Cardiac fibroblast (primary cell): ENCODE data around the gene CDH13.

Source experiments
- DNase-seq, 2 donors: peaks; one replicate each; pipeline versions ENCODE4 v3.0.0 to v3.0.0-alpha.2; 2010; ENCODE audit warnings: low read depth in 2 of 2
- H3K4me3 ChIP-seq, 2 donors: replicated peaks in 1 of 2; 1 replicate in 1 of 2; 2 replicates in 1 of 2; pipeline ENCODE4 v1.5.1; 2011; ENCODE audit warnings: low read depth in 2 of 2, low read length in 2 of 2, mild to moderate bottlenecking in 2 of 2, moderate library complexity in 1 of 2
- TF ChIP-seq, protein P1 (sequence below): IDR thresholded peaks from one replicate; pipeline ENCODE4 v1.5.1; 2011; ENCODE audit warnings: low read depth, mild to moderate bottlenecking, low read length, inconsistent platforms

Gene CDH13

DNA sequence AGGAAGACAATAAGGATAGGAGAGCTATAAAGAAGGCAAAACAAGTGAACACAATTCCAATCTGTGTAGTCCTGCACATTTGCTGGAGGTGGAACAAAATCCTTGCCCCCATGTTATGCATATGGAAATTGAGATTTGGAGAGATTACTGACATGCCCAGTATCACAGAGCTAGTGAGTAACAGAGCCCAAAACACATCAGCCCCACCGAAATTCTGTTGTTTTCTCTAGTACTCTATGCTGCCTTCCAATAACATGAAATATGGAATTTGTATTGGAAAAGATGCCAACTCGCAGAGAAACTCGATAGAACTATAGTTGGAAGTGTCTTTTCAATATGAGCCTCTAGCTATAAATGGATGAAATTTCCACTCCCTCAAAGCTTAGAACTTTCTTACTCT is 456.6 kb downstream of the CDH13 start:
- TF ChIP-seq, protein P1, sequence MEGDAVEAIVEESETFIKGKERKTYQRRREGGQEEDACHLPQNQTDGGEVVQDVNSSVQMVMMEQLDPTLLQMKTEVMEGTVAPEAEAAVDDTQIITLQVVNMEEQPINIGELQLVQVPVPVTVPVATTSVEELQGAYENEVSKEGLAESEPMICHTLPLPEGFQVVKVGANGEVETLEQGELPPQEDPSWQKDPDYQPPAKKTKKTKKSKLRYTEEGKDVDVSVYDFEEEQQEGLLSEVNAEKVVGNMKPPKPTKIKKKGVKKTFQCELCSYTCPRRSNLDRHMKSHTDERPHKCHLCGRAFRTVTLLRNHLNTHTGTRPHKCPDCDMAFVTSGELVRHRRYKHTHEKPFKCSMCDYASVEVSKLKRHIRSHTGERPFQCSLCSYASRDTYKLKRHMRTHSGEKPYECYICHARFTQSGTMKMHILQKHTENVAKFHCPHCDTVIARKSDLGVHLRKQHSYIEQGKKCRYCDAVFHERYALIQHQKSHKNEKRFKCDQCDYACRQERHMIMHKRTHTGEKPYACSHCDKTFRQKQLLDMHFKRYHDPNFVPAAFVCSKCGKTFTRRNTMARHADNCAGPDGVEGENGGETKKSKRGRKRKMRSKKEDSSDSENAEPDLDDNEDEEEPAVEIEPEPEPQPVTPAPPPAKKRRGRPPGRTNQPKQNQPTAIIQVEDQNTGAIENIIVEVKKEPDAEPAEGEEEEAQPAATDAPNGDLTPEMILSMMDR = no peak
- no peak overlapping the region for H3K4me3 ChIP-seq
- no peak for DNase-seq

DNA sequence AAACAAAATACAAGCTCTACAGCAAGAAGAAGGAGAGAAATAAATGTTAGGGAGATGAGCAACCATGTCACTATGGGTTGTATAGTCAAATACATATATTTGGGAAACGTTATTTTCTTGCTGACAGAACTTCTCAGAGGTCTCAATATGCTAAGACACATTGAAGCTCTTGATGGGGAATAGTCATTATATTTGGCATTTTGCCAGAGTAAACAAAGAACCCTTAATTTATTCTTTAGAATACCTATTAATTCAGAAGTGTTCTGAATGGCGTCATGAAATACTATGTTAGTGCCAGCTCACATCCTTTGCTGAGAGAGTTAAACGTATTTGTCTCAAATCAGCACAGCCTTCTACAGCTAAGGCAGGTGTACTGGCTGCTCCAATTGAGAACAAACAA is 458.9 kb downstream of the CDH13 start:
- DNase-seq = no peak
- TF ChIP-seq, protein P1 = no peak
- H3K4me3 ChIP-seq = no peak overlapping the region

DNA sequence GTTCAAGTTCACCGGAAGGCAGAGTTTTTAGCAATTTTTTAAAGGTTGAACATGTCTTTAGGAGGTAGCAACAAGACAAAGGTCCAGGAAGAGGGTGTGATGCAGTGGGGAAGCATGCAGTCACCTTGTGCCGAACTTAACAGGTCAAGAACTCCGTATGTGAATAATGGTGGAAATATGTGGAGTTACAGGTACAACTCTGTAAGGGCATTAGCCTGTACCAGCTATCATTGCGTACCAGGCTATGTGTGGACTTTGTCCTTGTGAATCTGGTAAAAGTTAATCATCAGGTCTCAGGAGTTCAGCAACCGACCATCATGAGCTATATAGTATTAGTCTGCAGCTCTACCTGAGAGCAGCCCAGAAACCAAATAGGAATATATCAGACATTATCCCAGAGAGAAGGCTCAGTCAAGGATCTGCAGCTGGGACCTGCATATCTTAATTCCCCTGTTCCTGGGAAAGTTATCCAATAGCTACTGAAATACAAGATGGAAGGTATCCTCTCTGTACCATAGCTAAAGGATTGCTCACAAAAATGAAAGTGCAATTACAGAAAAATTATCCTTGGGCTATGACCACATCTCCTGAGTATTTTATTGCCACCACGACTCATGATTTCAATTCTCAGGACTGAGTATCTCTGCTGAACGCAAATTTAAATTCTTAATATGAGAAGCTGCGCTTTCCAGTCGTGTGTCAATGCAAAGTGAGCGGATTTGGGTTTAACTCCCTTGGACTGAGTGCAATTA is 469.3 kb downstream of the CDH13 start:
- H3K4me3 ChIP-seq = no peak overlapping the region
- peak in 1 of 2 donors; percentile 40 for DNase-seq
- TF ChIP-seq, protein P1 = no peak

DNA sequence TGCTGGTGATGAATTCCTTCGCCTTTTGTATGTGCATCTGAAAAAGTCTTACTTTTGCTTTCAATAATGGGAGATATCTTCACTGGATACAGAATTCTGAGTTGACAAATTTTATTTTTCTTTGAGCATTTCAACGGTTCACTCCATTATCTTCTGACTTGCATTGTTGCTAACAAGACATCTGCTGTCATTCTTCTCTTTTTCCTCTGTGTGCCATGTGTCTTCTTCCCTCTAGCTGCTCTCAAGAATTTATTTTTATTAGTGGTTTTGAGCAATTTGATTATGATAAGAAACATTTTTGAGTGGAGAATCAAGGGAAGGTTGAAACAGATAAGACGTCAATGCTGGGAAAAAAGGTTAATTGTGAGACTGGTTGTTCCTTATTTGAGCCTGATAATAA is 471.8 kb downstream of the CDH13 start:
- H3K4me3 ChIP-seq = no peak overlapping the region
- DNase-seq = no peak
- TF ChIP-seq, protein P1 = no peak

DNA sequence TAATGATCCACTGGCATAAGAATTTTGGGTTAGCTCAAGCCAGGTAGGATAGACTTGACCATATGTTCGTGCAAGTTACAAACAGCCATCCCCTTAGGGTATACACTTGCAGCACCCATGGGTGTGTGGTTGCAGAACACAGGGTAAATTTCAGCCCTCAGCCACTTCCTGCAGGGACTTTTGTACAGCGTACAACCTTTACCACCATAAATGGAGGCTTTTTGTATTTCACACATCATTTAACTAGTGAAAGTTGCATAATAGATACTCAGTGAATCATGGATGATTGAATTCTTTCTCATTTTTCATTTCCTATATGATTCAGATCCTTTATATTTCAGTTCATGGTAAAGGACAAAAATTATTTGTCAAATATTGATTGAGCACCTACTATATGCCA is 473.9 kb downstream of the CDH13 start:
- peak in 1 of 2 donors; percentile 61 for DNase-seq
- no peak overlapping the region for H3K4me3 ChIP-seq
- TF ChIP-seq, protein P1 = no peak

DNA sequence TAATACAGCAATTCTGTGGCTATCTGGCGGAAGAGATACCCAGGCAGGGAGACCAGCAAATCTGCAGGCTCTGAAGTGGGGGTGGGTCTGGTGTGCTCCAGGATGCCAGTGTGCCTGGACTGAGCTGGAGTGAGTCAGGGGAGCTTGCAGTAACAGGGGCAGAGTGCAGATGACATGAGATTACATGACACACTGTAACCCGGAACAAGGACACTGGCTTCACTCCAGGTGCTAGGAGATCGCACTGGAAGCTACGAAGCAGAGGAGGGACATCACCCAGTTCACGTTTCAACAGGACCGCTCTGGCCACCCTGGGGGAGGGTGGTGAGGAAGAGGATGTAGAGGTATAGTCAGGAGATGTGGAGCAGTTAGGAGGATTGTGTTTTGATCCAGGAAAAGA is 475.6 kb downstream of the CDH13 start:
- no peak for DNase-seq
- H3K4me3 ChIP-seq = no peak overlapping the region
- TF ChIP-seq, protein P1 = no peak
